ENCODE measurements around the gene FGF1.

DNA sequence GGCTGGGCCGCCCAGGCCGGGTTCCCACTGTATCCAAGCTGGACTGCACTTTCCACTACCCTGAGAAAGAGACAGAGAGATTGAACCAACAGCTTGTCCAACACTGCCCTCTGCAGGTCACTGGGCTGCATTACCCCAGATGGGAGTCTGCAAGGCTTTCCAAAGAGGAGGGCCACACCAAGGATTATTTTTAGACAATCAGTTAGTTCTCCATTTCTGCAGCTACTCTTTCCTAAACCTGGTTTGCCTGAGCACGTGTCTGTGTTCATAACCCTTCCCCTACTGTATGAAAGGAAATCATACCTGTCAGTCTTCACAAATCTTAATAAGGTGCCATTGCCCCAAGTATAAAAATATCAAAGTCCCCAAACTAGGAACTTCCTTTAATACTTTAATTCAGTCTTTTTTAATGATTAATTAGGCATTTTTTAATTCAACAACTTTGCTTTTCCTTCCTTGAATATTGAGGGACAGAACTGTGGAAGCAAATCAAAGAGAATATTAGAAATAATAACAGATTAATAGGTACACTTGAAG lies 13.4 kb upstream of the FGF1 start:
- TF ChIP-seq, protein P1, sequence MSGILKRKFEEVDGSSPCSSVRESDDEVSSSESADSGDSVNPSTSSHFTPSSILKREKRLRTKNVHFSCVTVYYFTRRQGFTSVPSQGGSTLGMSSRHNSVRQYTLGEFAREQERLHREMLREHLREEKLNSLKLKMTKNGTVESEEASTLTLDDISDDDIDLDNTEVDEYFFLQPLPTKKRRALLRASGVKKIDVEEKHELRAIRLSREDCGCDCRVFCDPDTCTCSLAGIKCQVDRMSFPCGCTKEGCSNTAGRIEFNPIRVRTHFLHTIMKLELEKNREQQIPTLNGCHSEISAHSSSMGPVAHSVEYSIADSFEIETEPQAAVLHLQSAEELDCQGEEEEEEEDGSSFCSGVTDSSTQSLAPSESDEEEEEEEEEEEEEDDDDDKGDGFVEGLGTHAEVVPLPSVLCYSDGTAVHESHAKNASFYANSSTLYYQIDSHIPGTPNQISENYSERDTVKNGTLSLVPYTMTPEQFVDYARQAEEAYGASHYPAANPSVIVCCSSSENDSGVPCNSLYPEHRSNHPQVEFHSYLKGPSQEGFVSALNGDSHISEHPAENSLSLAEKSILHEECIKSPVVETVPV (CRISPR knock-in tag; IDR thresholded peaks at IDR 0.05), result no peak
- no peak for TF ChIP-seq ISL1 (CRISPR knock-in tag; IDR thresholded peaks at IDR 0.05)
